Measurements from ENCODE around the gene MAN2C1.
"Not testable (repeated sequence)": the region's sequence is repeated elsewhere in the genome, so short reads cannot be mapped to it uniquely, and the experiment has no call there.

The MAN2C1 gene

DNA sequence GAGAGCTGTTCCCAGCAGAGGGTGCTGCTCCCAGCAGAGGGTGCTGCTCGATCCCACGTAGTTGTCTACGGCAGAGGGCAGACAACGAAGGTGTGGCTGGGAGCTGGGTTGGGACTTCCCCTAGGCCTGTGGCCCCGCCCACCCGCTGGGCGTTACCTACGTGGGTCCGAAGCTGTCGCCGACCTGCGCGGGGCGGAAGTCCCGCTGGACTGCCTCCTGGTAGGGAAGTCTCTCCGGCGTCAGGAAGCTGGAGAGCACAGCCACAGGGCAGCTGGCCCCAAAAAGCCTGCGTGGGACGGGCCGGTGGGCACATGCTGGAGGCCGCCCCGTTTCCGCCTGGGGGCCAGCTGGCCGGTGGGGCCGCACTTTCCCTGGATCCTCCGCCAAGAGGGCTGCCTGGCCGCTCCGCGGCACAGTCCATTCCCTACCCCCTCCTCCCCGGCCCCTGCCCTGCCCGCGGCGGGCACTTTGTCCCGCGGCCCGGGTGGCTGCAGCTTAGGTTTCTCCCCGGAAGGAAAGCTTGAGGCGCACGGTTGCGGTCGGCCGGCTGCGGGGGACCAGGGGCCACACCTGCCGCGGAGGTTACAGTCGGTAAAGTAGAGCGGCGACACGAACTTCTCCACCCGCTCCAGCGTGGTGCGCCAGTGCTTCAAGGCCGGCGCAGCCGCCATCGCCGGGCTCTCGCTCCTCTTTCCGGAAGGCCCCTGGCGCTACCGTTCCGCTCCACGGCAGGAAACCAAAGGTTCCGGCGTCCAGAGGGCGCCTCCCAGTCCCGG, at the start of gene MAN2C1:
MAN2C1 (minus strand) TSS at position 695 of the 776 bp plus-strand sequence; CDS start at position 671, 24 bp downstream.
- TF ChIP-seq Cebpa-rat (IDR thresholded peaks at IDR 0.05): no peak
- Histone ChIP-seq H3K36me3 (peaks cover 61 to 83% (median 74%) of the 10 kb centered on the region in 11 experiments), H3K4me3 (peak within 1 kb of the TSS; percentile 75 to 92 (median 83)), H3K9me3 (replicated peaks in 1 of 11) (no peaks in the 10 kb centered on the region), H3K4me2 (peak within 1 kb of the TSS; percentile 82 to 96 (median 93)), H3K4me1 (peaks cover 25 to 53% (median 44%) of the 10 kb centered on the region in 10 experiments), H3K27ac (peak within 1 kb of the TSS; percentile 93 to 99 (median 96)), H3K9ac (peak within 1 kb of the TSS; percentile 92 to 99 (median 95)), H3K27me3 (no peaks in the 10 kb centered on the region), H4K20me1 (peaks cover 18 to 51% (median 34%) of the 10 kb centered on the region in 11 experiments; a peak in 20 of 22 replicates)

DNA sequence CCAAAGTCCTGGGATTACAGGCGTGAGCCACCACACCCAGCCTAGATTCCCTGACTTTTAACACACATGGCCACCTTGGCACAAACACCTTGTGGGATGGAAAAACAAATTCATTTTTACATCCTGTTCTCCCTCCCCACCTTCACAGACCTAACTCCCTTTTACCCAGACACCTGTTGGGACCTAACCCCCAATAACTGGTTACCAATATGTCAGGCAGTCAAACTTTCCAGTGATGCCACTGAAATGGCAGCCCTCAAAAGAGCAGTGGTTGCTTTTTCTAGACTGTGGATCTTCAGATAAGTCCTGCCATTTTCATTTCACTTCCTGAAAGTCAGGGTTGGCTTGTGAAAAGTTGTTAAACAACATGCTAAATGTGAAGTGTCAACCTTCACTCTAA, 48.2 kb upstream of the MAN2C1 start:
- peaks cover 0 to 18% (median 0%) of the 10 kb centered on the region in 10 experiments; a peak in 3 of 20 replicates for H3K4me1 ChIP-seq
- H3K36me3 ChIP-seq: peaks cover 82 to 100% (median 97%) of the 10 kb centered on the region in 11 experiments
- H3K4me3 ChIP-seq: no peak overlapping the region
- no peaks in the 10 kb centered on the region for H3K9me3 ChIP-seq (replicated peaks in 1 of 11)
- H3K27ac ChIP-seq: 0 out of 22 replicates have a peak overlapping the region, but pooled peaks of 2 of the 11 experiments have one; percentile 3 to 11
- H4K20me1 ChIP-seq: peaks cover 6 to 30% (median 10%) of the 10 kb centered on the region in 11 experiments; a peak in 15 of 22 replicates
- no peak for TF ChIP-seq Cebpa-rat (IDR thresholded peaks at IDR 0.05)
- H3K9ac ChIP-seq: no peak overlapping the region
- no peaks in the 10 kb centered on the region for H3K27me3 ChIP-seq
- no peak overlapping the region for H3K4me2 ChIP-seq

- peaks cover 92 to 100% (median 99%) of the 10 kb centered on the region in 11 experiments for H3K36me3 ChIP-seq
- H3K4me2 ChIP-seq: no peak overlapping the region
- TF ChIP-seq Cebpa-rat (IDR thresholded peaks at IDR 0.05): no peak
- no peaks in the 10 kb centered on the region for H3K27me3 ChIP-seq
- H3K4me3 ChIP-seq: no peak overlapping the region
- H3K4me1 ChIP-seq: no peaks in the 10 kb centered on the region
- H4K20me1 ChIP-seq: peaks cover 0 to 27% (median 11%) of the 10 kb centered on the region in 11 experiments; a peak in 14 of 22 replicates
- no peak overlapping the region for H3K27ac ChIP-seq
- no peak overlapping the region for H3K9ac ChIP-seq
- no peaks in the 10 kb centered on the region for H3K9me3 ChIP-seq (replicated peaks in 1 of 11)
Measured at GRCh38 chr15:75410196-75410595, 41.8 kb upstream of the MAN2C1 start.

DNA sequence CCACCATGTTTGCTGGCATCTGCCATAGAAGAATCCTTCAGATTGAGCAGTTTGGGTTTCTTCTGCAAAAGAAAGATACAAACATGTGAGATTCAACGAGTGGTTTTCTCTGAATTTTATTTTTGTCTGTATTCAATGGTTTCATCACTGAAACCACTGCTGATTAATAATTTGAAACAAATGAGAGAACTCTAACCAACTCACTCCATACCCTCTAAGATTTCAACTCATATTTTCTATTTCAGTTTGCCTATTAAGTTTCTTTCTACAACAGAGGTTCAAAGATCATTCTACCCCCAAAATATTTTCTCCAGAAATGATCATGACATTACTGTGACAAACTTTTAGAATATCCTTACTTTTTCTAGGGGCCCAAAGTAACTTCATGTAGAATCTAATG, 38.7 kb upstream of the MAN2C1 start:
- H3K27ac ChIP-seq: no peak overlapping the region
- peaks cover 0 to 30% (median 9%) of the 10 kb centered on the region in 11 experiments; a peak in 11 of 22 replicates for H4K20me1 ChIP-seq
- H3K4me3 ChIP-seq: no peak overlapping the region
- H3K4me2 ChIP-seq: no peak overlapping the region
- no peaks in the 10 kb centered on the region for H3K27me3 ChIP-seq
- H3K9ac ChIP-seq: no peak overlapping the region
- no peaks in the 10 kb centered on the region for H3K4me1 ChIP-seq
- no peak for TF ChIP-seq Cebpa-rat (IDR thresholded peaks at IDR 0.05)
- no peaks in the 10 kb centered on the region for H3K9me3 ChIP-seq (replicated peaks in 1 of 11)
- peaks cover 99 to 100% (median 100%) of the 10 kb centered on the region in 11 experiments for H3K36me3 ChIP-seq

- no peak for TF ChIP-seq Cebpa-rat (IDR thresholded peaks at IDR 0.05)
- Histone ChIP-seq H4K20me1 (peaks cover 4 to 22% (median 11%) of the 10 kb centered on the region in 11 experiments; a peak in 11 of 22 replicates), H3K9ac (no peak overlapping the region), H3K4me2 (no peak overlapping the region), H3K4me3 (no peak overlapping the region), H3K36me3 (peaks cover 98 to 100% (median 100%) of the 10 kb centered on the region in 11 experiments), H3K27ac (no peak overlapping the region), H3K4me1 (no peaks in the 10 kb centered on the region), H3K27me3 (no peaks in the 10 kb centered on the region), H3K9me3 (replicated peaks in 1 of 11) (no peaks in the 10 kb centered on the region)
Measured at GRCh38 chr15:75403892-75404291, 35.5 kb upstream of the MAN2C1 start.

DNA sequence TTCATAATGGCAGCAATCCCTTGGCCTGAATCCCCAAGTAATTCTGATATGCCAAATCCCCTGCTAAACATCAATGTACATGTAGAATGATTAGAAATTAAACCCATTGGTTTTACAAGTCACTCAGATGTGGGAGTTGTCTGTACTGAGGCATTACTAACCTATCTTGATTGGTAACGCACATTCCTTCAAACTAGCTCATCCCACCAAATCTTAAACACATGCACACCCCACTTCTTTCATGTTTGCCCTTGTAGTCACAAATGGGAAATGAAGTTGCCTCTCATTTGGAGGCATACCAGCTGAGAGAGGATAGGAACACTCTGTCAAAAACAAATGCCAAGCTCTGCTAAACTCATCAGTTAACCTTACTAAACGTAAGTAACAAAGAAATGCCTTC, 29.1 kb upstream of the MAN2C1 start:
- H3K4me2 ChIP-seq: no peak overlapping the region
- TF ChIP-seq Cebpa-rat (IDR thresholded peaks at IDR 0.05): no peak
- no peak overlapping the region for H3K27ac ChIP-seq
- peaks cover 0 to 46% (median 20%) of the 10 kb centered on the region in 11 experiments; a peak in 10 of 22 replicates for H4K20me1 ChIP-seq
- no peak overlapping the region for H3K9ac ChIP-seq
- no peaks in the 10 kb centered on the region for H3K9me3 ChIP-seq (replicated peaks in 1 of 11)
- peaks cover 99 to 100% (median 100%) of the 10 kb centered on the region in 11 experiments for H3K36me3 ChIP-seq
- H3K27me3 ChIP-seq: no peaks in the 10 kb centered on the region
- H3K4me3 ChIP-seq: no peak overlapping the region
- no peaks in the 10 kb centered on the region for H3K4me1 ChIP-seq

DNA sequence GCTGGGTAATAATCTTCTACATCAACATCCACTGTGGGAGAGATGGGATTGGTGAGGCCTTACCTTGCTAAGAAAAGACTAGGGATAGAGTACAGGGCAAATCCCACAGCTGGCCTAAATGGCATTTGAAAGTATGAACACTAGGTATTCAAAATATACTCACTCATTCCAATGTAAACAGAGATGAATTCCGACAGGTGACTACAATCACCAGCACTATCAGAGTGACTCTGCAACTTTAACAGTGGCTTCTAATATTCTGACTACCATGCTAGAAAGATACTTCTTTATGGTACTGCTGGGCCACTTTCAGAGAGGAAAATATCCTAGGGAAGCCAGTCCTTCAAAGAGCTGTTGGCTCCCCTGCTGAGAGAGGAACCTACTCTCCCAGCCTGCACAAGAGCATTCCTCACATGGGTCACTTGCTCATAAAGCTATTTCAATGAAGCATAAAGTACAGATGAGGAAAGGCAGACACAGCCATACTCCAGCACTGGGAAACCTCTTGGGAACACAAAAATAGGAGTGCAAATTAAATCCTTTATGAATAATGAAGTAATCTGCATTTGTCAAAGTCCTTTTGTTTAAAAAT, 21.5 kb upstream of the MAN2C1 start:
- Histone ChIP-seq H3K36me3 (peaks cover 95 to 100% (median 100%) of the 10 kb centered on the region in 11 experiments), H3K4me2 (no peak overlapping the region), H3K9ac (no peak overlapping the region), H3K27ac (no peak overlapping the region), H3K4me3 (no peak overlapping the region), H3K4me1 (peaks cover 8 to 20% (median 13%) of the 10 kb centered on the region in 10 experiments; a peak in 16 of 20 replicates), H3K9me3 (replicated peaks in 1 of 11) (no peaks in the 10 kb centered on the region), H3K27me3 (no peaks in the 10 kb centered on the region), H4K20me1 (peaks cover 0 to 48% (median 33%) of the 10 kb centered on the region in 11 experiments; a peak in 17 of 22 replicates)
- TF ChIP-seq Cebpa-rat (IDR thresholded peaks at IDR 0.05): no peak

DNA sequence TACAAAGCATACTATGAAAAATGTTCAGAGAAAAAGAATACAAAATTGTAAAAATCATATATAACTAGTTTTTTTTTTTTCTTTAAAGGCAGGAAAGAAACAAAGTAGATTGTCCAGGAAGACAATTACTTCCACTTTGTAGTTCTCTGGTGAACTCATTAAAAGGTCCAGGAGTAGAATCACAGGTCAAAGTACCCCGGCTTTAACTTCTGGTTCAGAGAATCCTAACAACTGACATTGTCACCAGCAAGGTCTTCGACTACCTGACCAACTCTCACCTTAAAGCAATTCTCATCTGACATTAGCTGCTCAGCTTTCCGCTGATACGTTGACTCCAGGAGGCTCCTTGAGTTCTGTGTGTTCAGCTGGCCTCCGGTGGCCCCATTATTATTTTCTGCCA, 15.6 kb upstream of the MAN2C1 start:
- peaks cover 8 to 20% (median 13%) of the 10 kb centered on the region in 10 experiments; a peak in 16 of 20 replicates for H3K4me1 ChIP-seq
- H4K20me1 ChIP-seq: peaks cover 0 to 34% (median 12%) of the 10 kb centered on the region in 11 experiments; a peak in 9 of 22 replicates
- not testable (repeated sequence) for H3K27ac ChIP-seq; H3K9me3 ChIP-seq (replicated peaks in 1 of 11); H3K27me3 ChIP-seq; H3K4me2 ChIP-seq; H3K9ac ChIP-seq; H3K4me3 ChIP-seq
- H3K36me3 ChIP-seq: peaks cover 93 to 99% (median 98%) of the 10 kb centered on the region in 11 experiments

- H3K27me3 ChIP-seq: no peaks in the 10 kb centered on the region
- H3K36me3 ChIP-seq: peaks cover 93 to 99% (median 98%) of the 10 kb centered on the region in 11 experiments
- no peak overlapping the region for H3K9ac ChIP-seq
- H3K9me3 ChIP-seq (replicated peaks in 1 of 11): no peaks in the 10 kb centered on the region
- H4K20me1 ChIP-seq: peaks cover 0 to 7% (median 0%) of the 10 kb centered on the region in 11 experiments; a peak in 3 of 22 replicates
- peaks cover 0 to 8% (median 1%) of the 10 kb centered on the region in 10 experiments; a peak in 9 of 20 replicates for H3K4me1 ChIP-seq
- TF ChIP-seq Cebpa-rat (IDR thresholded peaks at IDR 0.05): no peak
- H3K4me2 ChIP-seq: no peak overlapping the region
- no peak overlapping the region for H3K27ac ChIP-seq
- no peak overlapping the region for H3K4me3 ChIP-seq
Measured at GRCh38 chr15:75380773-75381172, 12.4 kb upstream of the MAN2C1 start.

Measured in BLaER1 treated with 17β-estradiol and CSF1 and Interleukin-3, amounts not matched to agents 10 nM and 100 nM (cell line).